Thymus (tissue), 11 donors: ENCODE measurements around the gene NOC2L. TPM values are rescaled to one million over a fixed set of nuclear protein-coding genes. Genes with fewer than 3 reads are reported as not detected.
"Not testable (repeated sequence)": the region's sequence is repeated elsewhere in the genome, so short reads cannot be mapped to it uniquely, and the experiment has no call there.

ENCODE experiments used
- DNase-seq, 9 donors: peaks; one replicate each; pipeline ENCODE4 v3.0.0-alpha.2; 2013; ENCODE audit warnings: low spot score in 9 of 9, low read depth in 6 of 9, missing footprints in 1 of 9
- H3K27ac ChIP-seq, 2 donors: one replicate each; pipeline ENCODE4 v1.5.1; 2013; ENCODE audit warnings: control low read depth in 1 of 2, low read depth in 1 of 2, low read length in 1 of 2, mild to moderate bottlenecking in 1 of 2, moderate library complexity in 1 of 2
- H3K27me3 ChIP-seq, 2 donors: one replicate each; pipeline ENCODE4 v1.5.1; 2013; ENCODE audit warnings: low read length in 1 of 2; ENCODE audit not compliant: control insufficient read depth in 2 of 2, insufficient read depth in 1 of 2
- H3K36me3 ChIP-seq, 2 donors: one replicate each; pipeline ENCODE4 v1.5.1; 2013; ENCODE audit warnings: low read length in 1 of 2, mild to moderate bottlenecking in 1 of 2, moderate library complexity in 1 of 2; ENCODE audit not compliant: control insufficient read depth in 2 of 2, insufficient read depth in 2 of 2
- H3K4me1 ChIP-seq, 2 donors: one replicate each; pipeline ENCODE4 v1.5.1; 2013; ENCODE audit warnings: low read length in 2 of 2; ENCODE audit not compliant: control insufficient read depth in 2 of 2, insufficient read depth in 2 of 2
- H3K4me3 ChIP-seq, 2 donors: one replicate each; pipeline ENCODE4 v1.5.1; 2013; ENCODE audit warnings: low read length in 2 of 2, control low read depth in 1 of 2, mild to moderate bottlenecking in 1 of 2
- H3K9me3 ChIP-seq, 2 donors: one replicate each; pipeline ENCODE4 v1.5.1; 2013; ENCODE audit warnings: low read length in 1 of 2, mild to moderate bottlenecking in 1 of 2; ENCODE audit not compliant: control insufficient read depth in 2 of 2, insufficient read depth in 1 of 2
- WGBS: extraction: QIAGEN DNeasy Blood & Tissue Kit; methylation state at CpG from one replicate; pipeline ENCODE4 v1.1.7; 2013; 5-methylcytosine and 5-hydroxymethylcytosine counted together
- polyA plus RNA-seq: library from polyadenylated mRNA; stranded (reverse); fragments of 200-250 nt; gene quantifications from one replicate; pipeline ENCODE4 v1.2.3, GENCODE V29; 2013
- total RNA-seq: library from RNA; stranded (reverse); fragments of 120-200 nt; gene quantifications from one replicate; pipeline ENCODE4 v1.2.4, GENCODE V29; 2013
- donor health status: healthy.

NOC2L gene
- total and polyA plus RNA-seq, 2 donors = 45.5 to 74.3 TPM

DNA sequence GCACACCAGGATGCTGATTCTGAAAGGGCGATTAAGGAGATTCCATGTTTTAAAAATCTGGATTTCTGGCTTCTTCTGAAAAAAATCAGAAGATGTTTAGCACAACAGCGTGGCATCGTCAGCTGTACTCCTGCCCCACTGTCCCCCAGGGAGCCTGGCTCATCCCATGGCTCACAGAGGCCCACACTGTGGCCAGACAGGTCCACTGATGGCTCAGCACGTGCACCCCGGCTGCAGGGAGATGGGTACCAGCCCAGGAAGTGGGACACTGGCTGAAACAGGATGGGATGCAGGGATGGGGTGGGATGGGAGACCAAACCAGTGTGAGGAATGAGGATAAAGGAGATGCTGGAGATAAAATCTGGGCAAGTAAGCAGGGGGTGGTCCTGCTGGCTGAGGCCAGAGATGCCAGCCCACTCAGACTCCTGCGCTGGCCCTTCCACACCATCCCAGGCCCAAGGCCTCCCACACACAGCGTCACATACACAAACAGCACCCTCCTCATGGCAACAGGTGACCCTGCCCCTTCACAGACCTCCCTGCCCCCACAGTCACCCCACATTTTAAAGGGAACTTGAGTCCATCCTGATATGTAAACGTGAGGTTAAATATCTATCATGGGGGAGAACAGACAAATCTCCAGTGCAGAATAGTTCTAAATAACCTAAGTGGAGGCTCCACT, 59.3 kb downstream of the NOC2L start:
- Histone ChIP-seq H3K27me3 (peaks cover 3 to 52% of the 10 kb centered on the region in 2 donors), H3K4me3 (no peak overlapping the region), H3K4me1 (no peaks in the 10 kb centered on the region), H3K36me3 (no peaks in the 10 kb centered on the region), H3K9me3 (peaks cover 0 to 4% of the 10 kb centered on the region in 2 donors), H3K27ac (no peak overlapping the region)
- no peak for DNase-seq
- 90% methylated on average over 8 of the region's 8 CpGs for WGBS

DNA sequence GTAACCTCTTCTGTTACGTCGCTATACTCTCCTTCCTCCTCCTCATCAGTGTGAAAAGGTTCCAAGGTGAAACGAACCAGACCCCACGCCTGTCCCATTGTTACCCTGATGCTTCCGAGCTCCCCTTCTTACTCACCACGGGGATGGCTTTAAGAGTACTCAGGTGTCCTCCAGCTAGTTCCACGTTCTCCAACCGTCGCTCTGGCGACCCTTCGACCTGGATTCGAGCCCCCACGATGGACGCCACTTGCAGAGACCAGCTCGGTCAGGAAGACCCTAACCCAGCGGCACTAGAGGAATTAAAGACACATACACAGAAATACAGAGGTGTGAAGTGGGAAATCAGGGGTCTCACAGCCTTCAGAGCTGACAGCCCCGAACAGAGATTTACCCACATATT, 61.1 kb downstream of the NOC2L start:
- 62% methylated on average over 17 of the region's 17 CpGs for WGBS
- not testable (repeated sequence) for H3K9me3 ChIP-seq, H3K4me3 ChIP-seq, H3K27ac ChIP-seq, H3K36me3 ChIP-seq, DNase-seq, H3K4me1 ChIP-seq
- peaks cover 3 to 39% of the 10 kb centered on the region in 2 donors for H3K27me3 ChIP-seq

DNA sequence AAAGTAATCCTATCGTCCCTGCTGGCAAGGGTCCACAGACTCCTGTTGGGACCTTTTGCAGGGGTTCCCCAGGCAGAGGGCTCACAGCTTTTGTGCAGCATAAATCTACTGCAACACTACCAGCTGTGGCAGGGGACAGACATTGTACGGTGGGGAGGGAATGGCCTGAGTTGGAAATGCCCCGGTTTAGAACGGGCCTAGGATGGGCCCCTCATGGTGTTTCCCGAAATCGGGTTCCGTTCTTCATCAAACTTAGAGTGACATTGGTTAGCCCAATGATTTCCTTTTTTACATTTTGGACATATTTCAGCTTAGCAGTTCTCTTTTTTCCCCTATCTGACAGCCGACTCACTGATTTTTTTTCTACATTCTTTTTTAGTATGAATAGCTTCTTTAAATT, 61.8 kb downstream of the NOC2L start:
- H3K27ac ChIP-seq = no peak overlapping the region
- no peak overlapping the region for H3K4me3 ChIP-seq
- no peak for DNase-seq
- peaks cover 0 to 4% of the 10 kb centered on the region in 2 donors for H3K9me3 ChIP-seq
- 4% methylated on average over 8 of the region's 8 CpGs for WGBS
- H3K27me3 ChIP-seq = peaks cover 3 to 36% of the 10 kb centered on the region in 2 donors
- H3K4me1 ChIP-seq = no peaks in the 10 kb centered on the region
- no peaks in the 10 kb centered on the region for H3K36me3 ChIP-seq

Other genes with a start within 250 kb of the NOC2L start
- gene SAMD11, start 35.3 kb downstream of the NOC2L start, total RNA-seq = 0.38 TPM
- gene SAMD11, start 35.3 kb downstream of the NOC2L start, polyA plus RNA-seq = 1.7 TPM
- gene KLHL17, start 1.3 kb upstream of the NOC2L start, total RNA-seq = 7.4 TPM
- gene KLHL17, start 1.3 kb upstream of the NOC2L start, polyA plus RNA-seq = 34.5 TPM
- 0.14 TPM for gene PLEKHN1, start 7.2 kb upstream of the NOC2L start, total RNA-seq
- gene PLEKHN1, start 7.2 kb upstream of the NOC2L start, polyA plus RNA-seq = 1.7 TPM
- 0.05 TPM for gene PERM1, start 22.8 kb upstream of the NOC2L start, total RNA-seq
- gene PERM1, start 22.8 kb upstream of the NOC2L start, polyA plus RNA-seq = 0.59 TPM
- 61.3 TPM for gene HES4, start 40.8 kb upstream of the NOC2L start, total RNA-seq
- gene HES4, start 40.8 kb upstream of the NOC2L start, polyA plus RNA-seq = 15.5 TPM
- gene ISG15, start 54.2 kb upstream of the NOC2L start, total RNA-seq = 338 TPM
- gene ISG15, start 54.2 kb upstream of the NOC2L start, polyA plus RNA-seq = 285 TPM
- 6.2 TPM for gene AGRN, start 60.9 kb upstream of the NOC2L start, total RNA-seq
- gene AGRN, start 60.9 kb upstream of the NOC2L start, polyA plus RNA-seq = 19.2 TPM
- gene RNF223, start 115.0 kb upstream of the NOC2L start, total RNA-seq = 0.05 TPM
- 0.37 TPM for gene RNF223, start 115.0 kb upstream of the NOC2L start, polyA plus RNA-seq
- 5.0 TPM for gene C1orf159, start 156.8 kb upstream of the NOC2L start, total RNA-seq
- gene C1orf159, start 156.8 kb upstream of the NOC2L start, polyA plus RNA-seq = 17.8 TPM
- 0.14 TPM for gene TTLL10, start 214.6 kb upstream of the NOC2L start, total RNA-seq
- 0.27 TPM for gene TTLL10, start 214.6 kb upstream of the NOC2L start, polyA plus RNA-seq
- 4.2 TPM for gene TNFRSF18, start 247.3 kb upstream of the NOC2L start, total RNA-seq
- gene TNFRSF18, start 247.3 kb upstream of the NOC2L start, polyA plus RNA-seq = 29.9 TPM